ENCODE measurements around the gene RIMBP3C. TPM values are rescaled to one million over a fixed set of nuclear protein-coding genes. Genes with fewer than 3 reads are reported as not detected.
A peak's percentile ranks its signal among the peaks of the same experiment; 100 is the strongest.
"Not testable (repeated sequence)": the region's sequence is repeated elsewhere in the genome, so short reads cannot be mapped to it uniquely, and the experiment has no call there.

Gene RIMBP3C
- total RNA-seq, 1 donor from 2014 or later: 0.31 TPM

- not testable (repeated sequence) for H3K4me1 Mint-ChIP-seq; H3K27ac Mint-ChIP-seq; H3K36me3 Mint-ChIP-seq; H3K27me3 Mint-ChIP-seq (ENCODE audit: low read depth); H3K9me3 Mint-ChIP-seq; DNase-seq (ENCODE audit: low spot score in 2 of 2, unreplicated experiment in 2 of 2); H3K4me3 Mint-ChIP-seq
Measured at GRCh38 chr22:21549558-21549957, 1.7 kb downstream of the RIMBP3C start.

- not testable (repeated sequence) for H3K9me3 Mint-ChIP-seq; H3K4me1 Mint-ChIP-seq; H3K27ac Mint-ChIP-seq; H3K27me3 Mint-ChIP-seq (ENCODE audit: low read depth); DNase-seq (ENCODE audit: low spot score in 2 of 2, unreplicated experiment in 2 of 2); H3K4me3 Mint-ChIP-seq; H3K36me3 Mint-ChIP-seq
Measured at GRCh38 chr22:21544432-21545322, 6.6 kb downstream of the RIMBP3C start.

DNA sequence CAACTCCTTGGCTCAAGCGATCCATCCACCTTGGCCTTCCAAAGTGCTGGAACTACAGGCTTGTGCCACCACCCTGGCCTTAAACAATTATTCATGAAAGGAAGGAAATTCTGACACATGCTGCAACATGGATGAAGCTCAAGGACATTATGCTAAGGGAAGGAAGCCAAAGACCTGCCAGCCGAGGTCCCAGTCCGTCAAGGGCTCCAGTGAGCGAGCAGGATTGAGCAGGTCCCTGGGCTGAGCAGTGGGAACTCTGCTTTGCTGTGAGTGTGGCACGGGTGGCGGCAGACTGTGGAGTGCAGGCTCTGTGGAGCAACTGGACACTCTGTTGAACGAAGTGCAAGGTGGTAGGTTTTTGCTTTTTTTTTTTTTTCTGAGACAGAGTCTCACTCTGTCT, 11.4 kb downstream of the RIMBP3C start:
- not testable (repeated sequence) for H3K27ac Mint-ChIP-seq; DNase-seq (ENCODE audit: low spot score in 2 of 2, unreplicated experiment in 2 of 2); H3K4me1 Mint-ChIP-seq; H3K27me3 Mint-ChIP-seq (ENCODE audit: low read depth); H3K4me3 Mint-ChIP-seq; H3K9me3 Mint-ChIP-seq; H3K36me3 Mint-ChIP-seq

GRCh38 chr22:21532863-21533648, 18.2 kb downstream of the RIMBP3C start:
- not testable (repeated sequence) for H3K36me3 Mint-ChIP-seq; H3K27ac Mint-ChIP-seq; DNase-seq (ENCODE audit: low spot score in 2 of 2, unreplicated experiment in 2 of 2); H3K4me3 Mint-ChIP-seq; H3K4me1 Mint-ChIP-seq; H3K27me3 Mint-ChIP-seq (ENCODE audit: low read depth); H3K9me3 Mint-ChIP-seq

DNA sequence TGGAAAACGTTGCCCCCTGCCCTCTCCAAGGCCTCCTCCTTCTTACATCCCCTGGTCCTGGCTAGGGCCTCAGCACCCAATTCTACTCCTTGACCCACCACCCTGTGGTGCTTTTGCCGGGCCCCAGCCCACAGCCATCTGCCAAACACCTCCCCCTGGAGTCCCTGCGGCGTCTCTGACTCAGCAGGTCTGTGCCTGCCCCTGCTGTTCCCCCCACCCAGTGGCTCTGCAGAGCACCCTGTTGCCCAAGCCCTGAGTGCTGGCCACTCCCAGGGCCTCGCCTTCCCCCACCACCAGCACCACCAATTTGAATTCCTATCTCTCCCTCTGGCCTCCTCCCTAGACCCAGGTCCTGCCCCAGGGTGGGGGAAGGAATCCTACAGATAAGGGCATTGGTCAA, 19.7 kb downstream of the RIMBP3C start:
- H3K9me3 Mint-ChIP-seq; H3K4me1 Mint-ChIP-seq; H3K36me3 Mint-ChIP-seq; H3K27ac Mint-ChIP-seq; H3K4me3 Mint-ChIP-seq; DNase-seq (ENCODE audit: low spot score in 2 of 2, unreplicated experiment in 2 of 2); H3K27me3 Mint-ChIP-seq (ENCODE audit: low read depth): not testable (repeated sequence)

DNA sequence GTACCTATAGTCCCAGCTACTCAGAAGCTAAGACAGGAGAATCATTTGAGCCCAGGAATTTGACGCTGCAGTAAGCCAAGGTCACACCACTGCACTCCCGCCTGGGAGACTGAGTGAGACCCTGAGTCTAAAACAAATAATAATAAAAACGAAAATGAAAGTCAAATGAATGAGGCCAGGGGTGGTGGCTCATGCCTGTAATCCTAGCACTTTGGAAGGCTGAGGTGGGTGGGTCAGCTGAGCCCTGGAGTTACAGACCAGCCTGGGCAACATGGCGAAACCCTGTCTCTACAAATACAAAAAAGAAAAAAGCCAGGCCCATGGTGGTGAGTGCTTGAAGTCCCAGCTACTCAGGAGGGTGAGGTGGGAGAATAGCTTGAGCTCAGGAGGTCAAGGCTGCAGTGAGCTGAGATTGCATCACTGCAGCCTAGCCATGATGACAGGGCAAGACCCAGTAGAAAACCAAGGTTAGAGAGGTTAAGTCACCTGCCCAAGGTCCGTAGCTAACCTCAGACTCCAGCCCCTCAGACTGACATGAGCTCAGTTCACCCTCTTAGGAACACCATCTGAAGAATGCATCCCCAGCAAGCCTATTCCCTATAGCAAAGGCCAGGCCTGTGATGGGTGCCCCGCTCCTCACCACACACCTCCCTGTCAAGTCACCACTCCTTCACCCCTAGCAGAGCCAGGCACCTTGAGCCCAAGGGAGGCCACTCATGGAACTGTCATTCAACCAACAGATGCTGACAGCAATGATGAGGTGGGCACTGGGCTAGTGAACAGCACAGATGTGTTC, 24.4 kb downstream of the RIMBP3C start:
- not testable (repeated sequence) for H3K27ac Mint-ChIP-seq; H3K36me3 Mint-ChIP-seq; H3K27me3 Mint-ChIP-seq (ENCODE audit: low read depth); H3K4me3 Mint-ChIP-seq; H3K9me3 Mint-ChIP-seq; H3K4me1 Mint-ChIP-seq; DNase-seq (ENCODE audit: low spot score in 2 of 2, unreplicated experiment in 2 of 2)

- H3K4me1 Mint-ChIP-seq; H3K27ac Mint-ChIP-seq; DNase-seq (ENCODE audit: low spot score in 2 of 2, unreplicated experiment in 2 of 2); H3K36me3 Mint-ChIP-seq; H3K9me3 Mint-ChIP-seq; H3K27me3 Mint-ChIP-seq (ENCODE audit: low read depth); H3K4me3 Mint-ChIP-seq: not testable (repeated sequence)
Measured at GRCh38 chr22:21516970-21517764, 34.1 kb downstream of the RIMBP3C start.

DNA sequence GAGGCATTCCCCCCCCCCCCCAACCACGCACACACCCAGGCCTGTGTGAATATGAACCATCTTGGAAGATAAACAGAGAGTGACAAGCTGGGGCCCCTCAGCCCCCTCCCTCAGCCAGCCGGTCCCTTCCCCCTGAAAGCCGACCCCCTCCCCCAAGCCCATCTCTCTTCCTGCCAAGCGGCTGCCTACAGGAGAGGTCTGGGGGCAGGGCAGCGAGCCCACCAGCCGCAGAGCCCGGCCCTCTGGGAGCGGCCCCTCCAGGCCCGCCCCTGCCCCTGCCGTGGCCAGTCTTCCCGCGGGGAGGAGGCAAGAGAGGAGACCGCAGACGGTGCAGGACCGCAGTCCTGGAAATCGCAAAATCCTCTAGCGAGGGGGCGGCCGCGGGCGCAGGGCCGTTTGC, 34.7 kb downstream of the RIMBP3C start:
- not testable (repeated sequence) for H3K27ac Mint-ChIP-seq; H3K4me3 Mint-ChIP-seq; H3K36me3 Mint-ChIP-seq; H3K4me1 Mint-ChIP-seq; H3K27me3 Mint-ChIP-seq (ENCODE audit: low read depth); H3K9me3 Mint-ChIP-seq; DNase-seq (ENCODE audit: low spot score in 2 of 2, unreplicated experiment in 2 of 2)

GRCh38 chr22:21515234-21515633, 36.0 kb downstream of the RIMBP3C start:
- not testable (repeated sequence) for H3K36me3 Mint-ChIP-seq; H3K9me3 Mint-ChIP-seq; H3K4me3 Mint-ChIP-seq; DNase-seq (ENCODE audit: low spot score in 2 of 2, unreplicated experiment in 2 of 2); H3K27ac Mint-ChIP-seq; H3K27me3 Mint-ChIP-seq (ENCODE audit: low read depth); H3K4me1 Mint-ChIP-seq

GRCh38 chr22:21514117-21514516, 37.1 kb downstream of the RIMBP3C start:
- not testable (repeated sequence) for H3K4me3 Mint-ChIP-seq; H3K36me3 Mint-ChIP-seq; H3K27me3 Mint-ChIP-seq (ENCODE audit: low read depth); DNase-seq (ENCODE audit: low spot score in 2 of 2, unreplicated experiment in 2 of 2); H3K4me1 Mint-ChIP-seq; H3K9me3 Mint-ChIP-seq; H3K27ac Mint-ChIP-seq

DNA sequence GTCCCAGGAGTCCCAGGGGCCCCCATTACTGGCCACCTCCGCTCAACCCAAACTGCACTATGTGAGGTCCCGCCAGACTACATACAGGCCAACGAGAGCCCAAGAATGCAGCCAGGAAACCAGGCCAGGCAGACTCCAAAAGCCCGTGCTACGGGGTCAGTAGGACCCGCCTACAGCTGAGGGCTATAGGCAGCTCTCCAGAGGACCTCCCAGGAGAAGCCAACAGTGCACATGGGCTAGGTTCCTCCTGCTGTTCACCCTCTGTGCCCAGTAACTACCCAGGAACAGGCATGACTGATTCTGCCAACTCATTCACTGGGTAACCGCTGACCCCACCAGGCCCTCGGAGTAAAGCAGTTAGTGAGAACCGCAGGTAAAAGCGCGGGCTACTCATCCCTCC, 39.2 kb downstream of the RIMBP3C start:
- peak overlapping the region; percentile 53 for H3K27ac Mint-ChIP-seq
- H3K36me3 Mint-ChIP-seq: not testable (repeated sequence)
- peak overlapping the region; percentile 4 for H3K4me3 Mint-ChIP-seq

DNA sequence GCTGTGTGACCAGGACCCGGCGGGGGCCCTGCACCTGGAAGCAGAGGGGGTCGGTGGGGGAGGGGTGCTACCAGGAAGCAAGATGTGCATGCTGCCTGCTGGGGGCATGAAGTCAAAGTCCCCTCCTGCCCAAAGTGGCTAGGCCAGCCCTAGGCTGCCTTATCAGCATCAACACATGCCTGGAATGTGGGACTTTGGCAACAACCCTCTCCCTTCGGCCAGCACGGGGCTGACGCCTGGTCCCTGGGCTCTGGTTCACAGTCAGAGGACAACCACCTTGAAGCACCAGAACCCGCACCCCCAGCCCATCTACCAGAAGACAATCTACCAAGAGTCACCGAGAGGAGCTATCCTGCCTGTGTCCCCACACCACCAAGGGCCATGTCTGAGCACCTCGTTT, 40.9 kb downstream of the RIMBP3C start:
- not testable (repeated sequence) for H3K27ac Mint-ChIP-seq; H3K9me3 Mint-ChIP-seq; H3K4me1 Mint-ChIP-seq; H3K4me3 Mint-ChIP-seq; H3K36me3 Mint-ChIP-seq; DNase-seq (ENCODE audit: low spot score in 2 of 2, unreplicated experiment in 2 of 2); H3K27me3 Mint-ChIP-seq (ENCODE audit: low read depth)

More for the DNA sequence above, 39.2 kb downstream of the RIMBP3C start:
- not testable (repeated sequence) for H3K4me1 Mint-ChIP-seq; H3K27me3 Mint-ChIP-seq (ENCODE audit: low read depth); H3K9me3 Mint-ChIP-seq; DNase-seq (ENCODE audit: low spot score in 2 of 2, unreplicated experiment in 2 of 2)
